LNCaP clone FGC (cell line): ENCODE results near the gene AVPR2.

Experiments
- DNase-seq: peaks from one replicate; pipeline ENCODE4 v3.0.0-alpha.2; 2011; ENCODE audit warnings: low read depth
- H3K4me3 ChIP-seq: 2 replicates; pipeline ENCODE4 v1.5.1; 2011; ENCODE audit warnings: mild to moderate bottlenecking, low read depth, low read length, control low read depth
- TF ChIP-seq, protein P1 (sequence below): IDR thresholded peaks from 2 replicates; pipeline ENCODE4 v1.5.1; 2012; ENCODE audit warnings: mild to moderate bottlenecking; ENCODE audit not compliant: control insufficient read depth, insufficient read depth; ENCODE audit errors: extremely low read depth

Gene AVPR2

GRCh38 chrX:153885968-153886903, 18.2 kb upstream of the AVPR2 start, which contains the start of gene L1CAM:
L1CAM (minus strand) TSS chrX:153886173; CDS start chrX:153875836, 10,337 bp downstream.
- TF ChIP-seq, protein P1, sequence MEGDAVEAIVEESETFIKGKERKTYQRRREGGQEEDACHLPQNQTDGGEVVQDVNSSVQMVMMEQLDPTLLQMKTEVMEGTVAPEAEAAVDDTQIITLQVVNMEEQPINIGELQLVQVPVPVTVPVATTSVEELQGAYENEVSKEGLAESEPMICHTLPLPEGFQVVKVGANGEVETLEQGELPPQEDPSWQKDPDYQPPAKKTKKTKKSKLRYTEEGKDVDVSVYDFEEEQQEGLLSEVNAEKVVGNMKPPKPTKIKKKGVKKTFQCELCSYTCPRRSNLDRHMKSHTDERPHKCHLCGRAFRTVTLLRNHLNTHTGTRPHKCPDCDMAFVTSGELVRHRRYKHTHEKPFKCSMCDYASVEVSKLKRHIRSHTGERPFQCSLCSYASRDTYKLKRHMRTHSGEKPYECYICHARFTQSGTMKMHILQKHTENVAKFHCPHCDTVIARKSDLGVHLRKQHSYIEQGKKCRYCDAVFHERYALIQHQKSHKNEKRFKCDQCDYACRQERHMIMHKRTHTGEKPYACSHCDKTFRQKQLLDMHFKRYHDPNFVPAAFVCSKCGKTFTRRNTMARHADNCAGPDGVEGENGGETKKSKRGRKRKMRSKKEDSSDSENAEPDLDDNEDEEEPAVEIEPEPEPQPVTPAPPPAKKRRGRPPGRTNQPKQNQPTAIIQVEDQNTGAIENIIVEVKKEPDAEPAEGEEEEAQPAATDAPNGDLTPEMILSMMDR: no peak
- no peak within 1 kb of the TSS for H3K4me3 ChIP-seq
- no peak for DNase-seq

DNA sequence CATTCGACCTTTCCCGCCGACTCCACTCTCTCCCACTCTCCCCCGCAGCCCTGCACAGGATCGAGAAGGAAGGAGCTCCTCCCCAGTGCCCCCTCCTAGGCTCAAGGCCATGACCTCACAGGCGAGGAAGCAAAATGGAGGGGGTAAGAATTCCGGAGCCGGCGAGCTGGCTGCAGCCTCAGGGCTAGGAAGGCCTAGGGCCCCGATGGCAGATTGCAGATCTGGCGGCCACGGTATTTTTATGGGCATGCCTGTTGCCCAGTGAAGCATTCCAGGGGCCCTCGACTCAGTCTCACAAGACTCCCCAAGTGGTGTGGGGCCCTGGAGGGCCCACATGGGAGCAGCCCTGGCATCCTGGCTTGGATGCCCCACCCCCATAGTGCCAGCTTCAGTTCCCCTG, 17.6 kb upstream of the AVPR2 start:
- H3K4me3 ChIP-seq: no peak overlapping the region

DNA sequence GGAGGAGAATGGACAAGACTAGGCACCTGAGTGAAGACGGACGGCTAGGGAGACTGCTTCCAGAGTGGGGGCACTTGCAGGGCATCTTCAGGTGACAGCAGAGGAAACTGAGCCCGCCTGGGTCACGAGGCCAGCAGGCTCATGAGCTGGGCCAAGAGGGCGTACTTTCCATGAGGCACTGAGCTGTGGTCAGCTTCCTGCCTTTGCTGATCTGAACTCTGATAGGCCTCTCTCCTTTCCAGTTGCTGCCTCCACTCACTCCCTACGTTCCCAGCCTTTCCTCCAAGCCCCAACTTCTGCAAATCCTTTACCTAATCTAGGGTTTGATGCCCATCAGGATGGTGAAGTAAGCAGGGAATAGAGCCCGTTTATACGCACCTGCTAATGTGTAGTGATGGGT, 17.1 kb upstream of the AVPR2 start:
- no peak overlapping the region for H3K4me3 ChIP-seq
- TF ChIP-seq, protein P1: no peak

More for the DNA sequence above, 17.6 kb upstream of the AVPR2 start:
- no peak for DNase-seq
- TF ChIP-seq, protein P1: no peak

GRCh38 chrX:153888344-153888743, 16.1 kb upstream of the AVPR2 start:
- TF ChIP-seq, protein P1: no peak
- DNase-seq: no peak
- H3K4me3 ChIP-seq: no peak overlapping the region

More for the DNA sequence above, 17.1 kb upstream of the AVPR2 start:
- DNase-seq: no peak

DNA sequence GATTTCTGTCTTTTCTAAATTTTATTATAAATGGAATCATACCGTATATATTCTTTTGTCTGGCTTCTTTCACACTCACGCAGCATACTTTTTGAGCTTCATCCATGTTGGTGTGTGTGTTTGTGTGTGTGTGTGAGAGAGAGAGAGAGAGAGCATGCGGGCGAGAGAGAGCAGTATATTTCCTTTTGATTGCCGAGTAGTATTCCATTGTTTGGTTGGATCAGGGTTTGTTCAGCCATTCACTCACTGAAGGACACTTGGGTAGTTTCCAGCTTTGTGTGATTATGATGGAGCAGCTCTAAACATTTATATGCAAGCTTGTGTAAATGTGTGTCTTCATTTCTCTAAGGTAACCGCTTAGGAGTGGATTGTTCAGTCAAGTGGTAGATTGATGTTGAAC, 15.3 kb upstream of the AVPR2 start:
- no peak overlapping the region for H3K4me3 ChIP-seq
- TF ChIP-seq, protein P1: no peak
- DNase-seq: no peak

DNA sequence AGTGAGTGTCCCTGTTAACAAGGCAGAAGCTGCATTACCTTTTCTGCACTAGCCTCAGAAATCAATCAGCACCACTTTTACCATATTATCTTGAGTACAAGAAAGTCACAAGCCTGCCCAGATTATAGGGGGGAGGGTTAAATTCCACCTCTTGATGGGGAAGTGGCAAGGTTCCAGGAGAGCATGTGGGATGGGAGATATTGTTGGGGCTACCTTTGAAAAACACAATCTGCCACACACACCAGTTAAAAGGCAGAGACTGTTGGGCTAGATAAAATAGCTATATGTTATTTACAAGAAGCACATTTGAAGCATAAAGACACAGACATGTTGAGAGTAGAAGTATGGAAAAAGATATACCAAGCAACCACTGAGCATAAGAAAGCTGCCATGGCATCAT, 6.6 kb upstream of the AVPR2 start:
- TF ChIP-seq, protein P1: no peak
- H3K4me3 ChIP-seq: no peak overlapping the region
- DNase-seq: no peak
